CD4-positive, alpha-beta T cell (primary cell): ENCODE results near the gene MRPS34. TPM values are rescaled to one million over a fixed set of nuclear protein-coding genes. Genes with fewer than 3 reads are reported as not detected.

ENCODE experiments used
- ATAC-seq: fragments of 200-7000 bp; cut with Tn5 transposase; one replicate; pipeline ENCODE4 v1.10.0; 2022; ENCODE audit warnings: mild to moderate bottlenecking; ENCODE audit not compliant: poor library complexity
- CTCF ChIA-PET: fragments of 350-600 bp; sonication (Branson Sonifier 250); formaldehyde crosslinking; loops from one replicate; lab custom pipeline; 2021; ENCODE audit warnings: antibody characterized with exemption, inconsistent platforms; lab: Charles Lee
- POLR2A ChIA-PET: fragments of 350-600 bp; sonication (Branson Sonifier 250); formaldehyde crosslinking; loops from one replicate; lab custom pipeline; 2021; ENCODE audit warnings: antibody characterized with exemption, inconsistent platforms; lab: Charles Lee
- DNase-seq, 14 experiments: peaks; one replicate each; pipeline ENCODE4 v3.0.0-alpha.2; 2013 to 2020; ENCODE audit warnings: mixed read lengths in 2 of 14
- H3K27ac ChIP-seq, 2 donors: one replicate each; pipeline versions ENCODE4 v1.5.1 to v1.7.0; 2013; ENCODE audit warnings: low read length in 2 of 2, low read depth in 1 of 2, mild to moderate bottlenecking in 1 of 2
- H3K27me3 ChIP-seq, 2 experiments: 1 replicate in 1 of 2; 2 replicates in 1 of 2; pipeline versions ENCODE4 v1.6.1 to v1.7.0; 2013; ENCODE audit warnings: low read length in 2 of 2, control low read depth in 1 of 2, mild to moderate bottlenecking in 1 of 2, moderate library complexity in 1 of 2; ENCODE audit not compliant: insufficient read depth in 2 of 2, control insufficient read depth in 1 of 2
- H3K36me3 ChIP-seq: one replicate; pipeline ENCODE4 v1.6.1; 2013; ENCODE audit warnings: low read length, control low read depth; ENCODE audit not compliant: insufficient read depth
- H3K4me1 ChIP-seq: one replicate; pipeline ENCODE4 v1.6.1; 2013; ENCODE audit warnings: low read length, control low read depth; ENCODE audit not compliant: insufficient read depth
- H3K4me3 ChIP-seq: one replicate; pipeline ENCODE4 v1.5.1; 2013; ENCODE audit warnings: mild to moderate bottlenecking, low read length, moderate library complexity
- H3K9me3 ChIP-seq, 2 experiments: 1 replicate in 1 of 2; 2 replicates in 1 of 2; pipeline versions ENCODE4 v1.6.1 to v1.7.0; 2013; ENCODE audit warnings: low read length in 2 of 2, mild to moderate bottlenecking in 2 of 2, control low read depth in 1 of 2, moderate library complexity in 1 of 2; ENCODE audit not compliant: control insufficient read depth in 1 of 2, insufficient read depth in 1 of 2
- H3K27ac Mint-ChIP-seq: one replicate; pipeline ENCODE4 v1.8.0; 2020; ENCODE audit warnings: mixed read lengths
- H3K27me3 Mint-ChIP-seq: one replicate; pipeline ENCODE4 v1.8.0; 2021; ENCODE audit warnings: mixed read lengths
- H3K36me3 Mint-ChIP-seq: one replicate; pipeline ENCODE4 v1.8.0; 2021; ENCODE audit warnings: low read depth, mixed read lengths
- H3K4me1 Mint-ChIP-seq: one replicate; pipeline ENCODE4 v1.8.0; 2021; ENCODE audit warnings: low read depth, mixed read lengths
- H3K4me3 Mint-ChIP-seq: one replicate; pipeline ENCODE4 v1.8.0; 2020; ENCODE audit warnings: mild to moderate bottlenecking, mixed read lengths
- H3K9me3 Mint-ChIP-seq: one replicate; pipeline ENCODE4 v1.8.0; 2020; ENCODE audit warnings: mixed read lengths
- CTCF ChIP-seq: fragments of 200-600 bp; IDR thresholded peaks from one replicate; pipeline ENCODE4 v1.8.0; 2022; ENCODE audit warnings: antibody characterized with exemption, mild to moderate bottlenecking
- intact Hi-C, 2 experiments: fragments of 100-400 bp; cut with DNase I in 1 of 2; cut with micrococcal nuclease in 1 of 2; formaldehyde crosslinking; loops; one replicate each; pipeline versions ENCODE4 v1.15.1 to v1.9.0; 2023 to 2025; cut with DNase I, micrococcal nuclease
- total RNA-seq, 174 experiments: library from RNA in 2 of 174; stranded (reverse) in 2 of 174; gene quantifications; one replicate each; pipeline ENCODE4 v1.2.3 and lab custom pipeline; 2021 to 2026

The MRPS34 gene
- total RNA-seq, 2 experiments from 2014 or later, result 25.5 to 26.9 TPM

GRCh38 chr16:1743376-1744337 lies 29.3 kb downstream of the MRPS34 start:
- Mint-ChIP-seq H3K4me1 (no peaks in the 10 kb centered on the region), H3K27me3 (no peaks in the 10 kb centered on the region), H3K27ac (no peak overlapping the region), H3K36me3 (peaks cover 39% of the 10 kb centered on the region), H3K4me3 (no peak overlapping the region), H3K9me3 (no peaks in the 10 kb centered on the region)
- ATAC-seq (no peak), DNase-seq (no peak)
- Histone ChIP-seq H3K27ac (no peak overlapping the region), H3K9me3 (peaks cover 0 to 13% of the 10 kb centered on the region in 2 experiments), H3K36me3 (peaks cover 57% of the 10 kb centered on the region), H3K27me3 (no peaks in the 10 kb centered on the region), H3K4me1 (peaks cover 9% of the 10 kb centered on the region), H3K4me3 (no peak overlapping the region)
- ChIA-PET CTCF (no interaction called here), POLR2A (no interaction called here)
- no peak for TF ChIP-seq CTCF
- intact Hi-C loops, result no loop called here

GRCh38 chr16:1741553-1742165 lies 31.3 kb downstream of the MRPS34 start:
- H3K9me3 Mint-ChIP-seq, result no peaks in the 10 kb centered on the region
- no peak overlapping the region for H3K27ac Mint-ChIP-seq
- peaks cover 9% of the 10 kb centered on the region for H3K4me1 ChIP-seq
- POLR2A ChIA-PET, result no interaction called here
- no peak for TF ChIP-seq CTCF
- CTCF ChIA-PET, result no interaction called here
- no peak overlapping the region for H3K4me3 Mint-ChIP-seq
- H3K4me1 Mint-ChIP-seq, result no peaks in the 10 kb centered on the region
- peaks cover 0 to 13% of the 10 kb centered on the region in 2 experiments for H3K9me3 ChIP-seq
- no peaks in the 10 kb centered on the region for H3K27me3 ChIP-seq
- H3K27ac ChIP-seq, result no peak overlapping the region
- DNase-seq (no peak), ATAC-seq (no peak)
- peaks cover 38% of the 10 kb centered on the region for H3K36me3 ChIP-seq
- intact Hi-C loops, result no loop called here
- H3K4me3 ChIP-seq, result no peak overlapping the region
- H3K27me3 Mint-ChIP-seq, result no peaks in the 10 kb centered on the region
- H3K36me3 Mint-ChIP-seq, result peaks cover 27% of the 10 kb centered on the region

GRCh38 chr16:1740781-1741490 lies 32.0 kb downstream of the MRPS34 start:
- no peaks in the 10 kb centered on the region for H3K27me3 Mint-ChIP-seq
- Histone ChIP-seq H3K27me3 (no peaks in the 10 kb centered on the region), H3K36me3 (peaks cover 32% of the 10 kb centered on the region), H3K27ac (no peak overlapping the region), H3K9me3 (peaks cover 0 to 19% of the 10 kb centered on the region in 2 experiments), H3K4me3 (no peak overlapping the region), H3K4me1 (peaks cover 9% of the 10 kb centered on the region)
- H3K36me3 Mint-ChIP-seq, result peaks cover 23% of the 10 kb centered on the region
- no peak for TF ChIP-seq CTCF
- no peaks in the 10 kb centered on the region for H3K9me3 Mint-ChIP-seq
- no peaks in the 10 kb centered on the region for H3K4me1 Mint-ChIP-seq
- no peak overlapping the region for H3K27ac Mint-ChIP-seq
- CTCF ChIA-PET, result no interaction called here
- ATAC-seq (no peak), DNase-seq (no peak)
- POLR2A ChIA-PET, result no interaction called here
- intact Hi-C loops, result no loop called here
- peak overlapping the region; percentile 15 for H3K4me3 Mint-ChIP-seq
